Measurements from ENCODE around the gene TLL1.

DNA sequence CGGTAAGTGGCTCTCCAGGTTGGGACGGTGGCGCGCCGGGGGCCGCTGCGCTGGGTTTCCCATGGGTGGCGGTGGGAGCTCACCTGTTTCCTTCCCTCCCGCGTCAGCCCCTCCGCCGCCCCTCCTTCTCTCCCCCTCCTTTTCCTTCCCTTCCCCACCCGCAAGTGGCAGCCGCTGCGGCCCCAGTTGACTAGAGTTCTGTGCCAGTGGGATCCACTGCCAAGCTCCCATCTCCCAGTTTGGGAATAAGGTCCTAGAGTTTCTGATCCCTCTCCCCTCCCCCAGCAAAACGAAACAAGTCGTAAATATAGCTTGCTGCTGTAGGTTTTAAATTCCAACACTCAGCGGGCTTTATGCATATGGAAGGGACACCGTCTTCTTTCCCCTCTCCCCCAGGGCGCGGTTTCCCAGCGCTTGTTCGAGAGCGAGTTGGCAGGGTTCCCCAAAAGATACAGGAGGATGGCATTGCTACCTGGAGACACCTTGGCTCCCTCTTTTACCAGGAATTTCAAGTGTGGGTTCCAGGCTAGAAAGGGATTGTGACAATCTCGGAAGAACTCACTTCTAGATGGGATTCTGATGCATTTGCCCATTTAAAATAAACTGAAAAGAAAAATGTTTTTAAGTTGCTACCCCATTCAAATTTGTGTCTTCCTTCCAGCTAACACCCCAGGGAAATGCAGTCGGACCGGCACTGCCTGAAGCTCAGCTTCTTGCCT, 1.2 kb downstream of the TLL1 start:
- TF ChIP-seq, protein P1, sequence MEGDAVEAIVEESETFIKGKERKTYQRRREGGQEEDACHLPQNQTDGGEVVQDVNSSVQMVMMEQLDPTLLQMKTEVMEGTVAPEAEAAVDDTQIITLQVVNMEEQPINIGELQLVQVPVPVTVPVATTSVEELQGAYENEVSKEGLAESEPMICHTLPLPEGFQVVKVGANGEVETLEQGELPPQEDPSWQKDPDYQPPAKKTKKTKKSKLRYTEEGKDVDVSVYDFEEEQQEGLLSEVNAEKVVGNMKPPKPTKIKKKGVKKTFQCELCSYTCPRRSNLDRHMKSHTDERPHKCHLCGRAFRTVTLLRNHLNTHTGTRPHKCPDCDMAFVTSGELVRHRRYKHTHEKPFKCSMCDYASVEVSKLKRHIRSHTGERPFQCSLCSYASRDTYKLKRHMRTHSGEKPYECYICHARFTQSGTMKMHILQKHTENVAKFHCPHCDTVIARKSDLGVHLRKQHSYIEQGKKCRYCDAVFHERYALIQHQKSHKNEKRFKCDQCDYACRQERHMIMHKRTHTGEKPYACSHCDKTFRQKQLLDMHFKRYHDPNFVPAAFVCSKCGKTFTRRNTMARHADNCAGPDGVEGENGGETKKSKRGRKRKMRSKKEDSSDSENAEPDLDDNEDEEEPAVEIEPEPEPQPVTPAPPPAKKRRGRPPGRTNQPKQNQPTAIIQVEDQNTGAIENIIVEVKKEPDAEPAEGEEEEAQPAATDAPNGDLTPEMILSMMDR (IDR thresholded peaks at IDR 0.05) = no peak
- peak in 1 of 2 donors; percentile 8 for TF ChIP-seq POLR2A (IDR thresholded peaks at IDR 0.05)
